GF-D8 (cell line): ENCODE results near the gene FANCB.

ENCODE experiments used
- DNase-seq: peaks from one replicate; lab custom pipeline; 2025; lab: John Stamatoyannopoulos, UW

FANCB gene

GRCh38 chrX:14832586-14832985, 40.3 kb downstream of the FANCB start:
- no peak for DNase-seq

- DNase-seq, result no peak
Measured at GRCh38 chrX:14832151-14832550, 40.7 kb downstream of the FANCB start.

- no peak for DNase-seq
Measured at GRCh38 chrX:14829643-14830042, 43.2 kb downstream of the FANCB start.

- DNase-seq, result no peak
Measured at GRCh38 chrX:14826319-14826718, 46.5 kb downstream of the FANCB start.

GRCh38 chrX:14825851-14826250, 47.0 kb downstream of the FANCB start:
- no peak for DNase-seq

GRCh38 chrX:14819769-14820168, 53.1 kb downstream of the FANCB start:
- DNase-seq, result no peak

GRCh38 chrX:14817571-14817970, 55.3 kb downstream of the FANCB start:
- no peak for DNase-seq

- DNase-seq, result peak; percentile 37
Measured at GRCh38 chrX:14802943-14803710, 69.7 kb downstream of the FANCB start.

- DNase-seq, result no peak
Measured at GRCh38 chrX:14801136-14801535, 71.7 kb downstream of the FANCB start.

- DNase-seq, result no peak
Measured at GRCh38 chrX:14798805-14799397, 74.0 kb downstream of the FANCB start.
